Measurements from ENCODE around the gene SEC24C.

The SEC24C gene

GRCh38 chr10:73758704-73759511 lies 14.7 kb downstream of the SEC24C start:
- H3K27me3 Mint-ChIP-seq (ENCODE audit: low read depth, poor library complexity) = no peaks in the 10 kb centered on the region
- peaks cover 14% of the 10 kb centered on the region for H3K4me1 Mint-ChIP-seq
- TF ChIP-seq, protein P1, sequence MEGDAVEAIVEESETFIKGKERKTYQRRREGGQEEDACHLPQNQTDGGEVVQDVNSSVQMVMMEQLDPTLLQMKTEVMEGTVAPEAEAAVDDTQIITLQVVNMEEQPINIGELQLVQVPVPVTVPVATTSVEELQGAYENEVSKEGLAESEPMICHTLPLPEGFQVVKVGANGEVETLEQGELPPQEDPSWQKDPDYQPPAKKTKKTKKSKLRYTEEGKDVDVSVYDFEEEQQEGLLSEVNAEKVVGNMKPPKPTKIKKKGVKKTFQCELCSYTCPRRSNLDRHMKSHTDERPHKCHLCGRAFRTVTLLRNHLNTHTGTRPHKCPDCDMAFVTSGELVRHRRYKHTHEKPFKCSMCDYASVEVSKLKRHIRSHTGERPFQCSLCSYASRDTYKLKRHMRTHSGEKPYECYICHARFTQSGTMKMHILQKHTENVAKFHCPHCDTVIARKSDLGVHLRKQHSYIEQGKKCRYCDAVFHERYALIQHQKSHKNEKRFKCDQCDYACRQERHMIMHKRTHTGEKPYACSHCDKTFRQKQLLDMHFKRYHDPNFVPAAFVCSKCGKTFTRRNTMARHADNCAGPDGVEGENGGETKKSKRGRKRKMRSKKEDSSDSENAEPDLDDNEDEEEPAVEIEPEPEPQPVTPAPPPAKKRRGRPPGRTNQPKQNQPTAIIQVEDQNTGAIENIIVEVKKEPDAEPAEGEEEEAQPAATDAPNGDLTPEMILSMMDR (IDR thresholded peaks at IDR 0.05) = no peak
- no peak for DNase-seq
- H3K4me3 Mint-ChIP-seq = no peak overlapping the region
- no peaks in the 10 kb centered on the region for H3K9me3 Mint-ChIP-seq
- H3K27ac Mint-ChIP-seq = peak overlapping the region; percentile 60
- peaks cover 53% of the 10 kb centered on the region for H3K36me3 Mint-ChIP-seq (ENCODE audit: low read depth)

DNA sequence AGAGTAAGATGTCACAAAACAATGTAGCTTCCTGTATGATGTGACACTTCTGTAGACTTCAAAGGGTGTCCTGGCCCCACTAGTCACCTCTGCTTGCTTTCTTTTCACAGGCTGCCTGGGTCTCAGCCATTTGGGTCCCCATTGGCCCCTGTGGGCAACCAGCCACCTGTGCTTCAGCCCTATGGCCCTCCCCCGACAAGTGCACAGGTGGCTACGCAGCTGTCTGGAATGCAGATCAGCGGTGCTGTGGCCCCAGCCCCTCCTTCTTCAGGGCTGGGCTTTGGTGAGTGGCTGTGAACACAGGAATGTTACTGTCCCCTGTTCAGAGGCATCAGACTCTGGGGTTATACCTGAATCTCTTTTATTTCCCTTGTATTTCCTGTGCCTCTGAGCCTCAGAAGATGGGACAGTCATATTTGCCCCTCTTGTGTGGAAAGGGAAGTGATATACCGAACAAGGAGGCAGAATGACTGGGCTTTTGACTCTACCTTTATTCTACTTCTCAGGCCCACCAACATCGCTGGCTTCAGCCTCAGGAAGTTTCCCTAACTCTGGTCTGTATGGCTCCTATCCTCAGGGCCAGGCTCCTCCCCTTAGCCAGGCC lies 15.4 kb downstream of the SEC24C start:
- no peak for DNase-seq
- no peak overlapping the region for H3K27ac Mint-ChIP-seq
- peaks cover 52% of the 10 kb centered on the region for H3K36me3 Mint-ChIP-seq (ENCODE audit: low read depth)

DNA sequence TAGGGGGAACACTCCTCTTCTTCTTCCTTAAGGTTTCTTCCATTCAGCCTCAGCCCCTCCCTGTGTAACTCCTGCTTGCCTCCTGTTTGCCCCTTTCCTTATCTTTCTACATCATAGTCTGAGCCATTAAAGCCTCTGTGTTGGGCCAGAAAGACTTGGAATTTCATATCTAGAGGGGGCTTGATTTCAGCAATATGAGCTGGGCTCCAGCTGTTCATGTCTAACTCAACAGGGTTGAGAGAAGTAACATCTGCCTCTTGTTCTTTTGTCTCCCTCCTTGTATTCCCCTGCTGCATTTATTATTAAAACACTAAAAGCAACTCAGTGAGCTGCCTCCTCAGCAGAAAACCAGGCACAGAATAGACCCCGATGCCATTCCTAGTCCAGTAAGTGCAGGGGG lies 17.6 kb downstream of the SEC24C start:
- Mint-ChIP-seq H3K27ac (no peak overlapping the region), H3K36me3 (ENCODE audit: low read depth) (peaks cover 62% of the 10 kb centered on the region), H3K4me3 (no peak overlapping the region), H3K27me3 (ENCODE audit: low read depth, poor library complexity) (no peaks in the 10 kb centered on the region), H3K4me1 (peaks cover 14% of the 10 kb centered on the region), H3K9me3 (no peaks in the 10 kb centered on the region)
- TF ChIP-seq, protein P1 (IDR thresholded peaks at IDR 0.05) = no peak
- DNase-seq = no peak

More for the DNA sequence above, 15.4 kb downstream of the SEC24C start:
- Mint-ChIP-seq H3K4me3 (no peak overlapping the region), H3K4me1 (peaks cover 14% of the 10 kb centered on the region), H3K9me3 (no peaks in the 10 kb centered on the region), H3K27me3 (ENCODE audit: low read depth, poor library complexity) (no peaks in the 10 kb centered on the region)
- TF ChIP-seq, protein P1 (IDR thresholded peaks at IDR 0.05) = no peak

GRCh38 chr10:73762915-73763314 lies 18.7 kb downstream of the SEC24C start:
- no peak overlapping the region for H3K4me3 Mint-ChIP-seq
- peak overlapping the region; percentile 0 for H3K27ac Mint-ChIP-seq
- H3K4me1 Mint-ChIP-seq = peaks cover 14% of the 10 kb centered on the region

GRCh38 chr10:73763343-73763742 lies 19.2 kb downstream of the SEC24C start:
- Mint-ChIP-seq H3K4me3 (no peak overlapping the region), H3K27me3 (ENCODE audit: low read depth, poor library complexity) (no peaks in the 10 kb centered on the region), H3K9me3 (no peaks in the 10 kb centered on the region), H3K27ac (no peak overlapping the region), H3K4me1 (peaks cover 14% of the 10 kb centered on the region), H3K36me3 (ENCODE audit: low read depth) (peaks cover 70% of the 10 kb centered on the region)
- DNase-seq = no peak
- TF ChIP-seq, protein P1 (IDR thresholded peaks at IDR 0.05) = no peak

More at GRCh38 chr10:73762915-73763314, 18.7 kb downstream of the SEC24C start:
- Mint-ChIP-seq H3K27me3 (ENCODE audit: low read depth, poor library complexity) (no peaks in the 10 kb centered on the region), H3K36me3 (ENCODE audit: low read depth) (peaks cover 69% of the 10 kb centered on the region), H3K9me3 (no peaks in the 10 kb centered on the region)
- DNase-seq = no peak
- TF ChIP-seq, protein P1 (IDR thresholded peaks at IDR 0.05) = no peak
